NCI-H82 (cell line): Measurements from ENCODE around the gene SLC1A2.
A peak's percentile ranks its signal among the peaks of the same experiment; 100 is the strongest.

Experiments
- DNase-seq: peaks from one replicate; lab custom pipeline; 2025; lab: John Stamatoyannopoulos, UW

The SLC1A2 gene

DNA sequence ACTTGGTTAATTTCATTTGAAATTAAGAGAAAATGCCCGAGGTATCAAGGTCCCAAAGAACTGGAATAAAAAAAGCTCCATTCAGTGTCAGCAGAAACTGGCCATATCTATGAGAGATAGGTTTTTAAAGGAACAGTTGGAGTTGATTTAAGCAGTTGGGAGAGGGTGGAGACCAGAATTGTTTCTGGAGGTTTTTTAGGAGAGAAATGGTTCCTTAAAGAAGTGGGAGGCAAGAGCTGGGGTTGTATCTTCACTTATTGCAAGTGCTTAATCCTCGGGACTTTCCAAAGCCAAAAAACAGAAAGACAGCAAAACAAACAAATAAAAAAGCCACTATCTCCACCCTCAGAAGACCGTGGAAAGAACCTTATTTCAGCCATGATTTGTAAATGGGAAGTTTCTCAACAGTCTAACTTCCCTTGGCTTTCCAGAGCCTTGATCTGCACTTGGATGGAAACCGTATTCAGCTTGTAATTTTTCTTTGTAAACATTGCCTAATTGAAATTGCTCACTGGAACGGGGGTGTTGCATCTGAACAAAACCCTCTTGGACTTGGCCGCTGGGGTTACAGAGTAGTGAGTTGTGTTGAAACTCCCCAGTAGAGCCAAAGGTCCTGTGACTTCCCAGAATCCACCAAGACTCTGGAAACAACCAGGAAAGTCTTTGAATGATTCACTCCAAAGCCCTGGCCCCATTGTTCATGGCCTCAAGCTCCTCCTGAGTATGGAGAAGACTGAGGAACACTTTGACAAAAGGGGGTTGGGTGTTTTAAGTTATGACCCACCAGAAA, 115.6 kb downstream of the SLC1A2 start:
- no peak for DNase-seq

DNA sequence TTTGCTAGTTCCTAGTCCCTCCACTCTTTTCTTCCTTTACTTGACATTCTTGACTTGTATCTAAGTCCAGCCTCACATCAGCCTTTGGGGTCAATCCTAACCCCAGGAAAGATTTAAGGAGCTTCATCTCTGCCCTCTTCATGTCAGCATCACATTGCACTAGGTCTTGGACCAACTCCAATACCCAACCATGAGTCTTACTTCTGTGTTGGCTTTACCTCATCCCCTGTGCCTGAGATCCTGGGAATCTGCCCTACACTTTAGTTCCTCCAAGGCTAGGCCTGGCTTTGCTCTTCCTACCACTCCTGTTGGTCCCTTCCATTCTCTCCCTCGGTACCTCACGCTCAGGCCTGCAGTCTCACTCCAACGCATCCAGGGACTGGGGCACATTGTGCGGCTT, 117.0 kb downstream of the SLC1A2 start:
- no peak for DNase-seq

DNA sequence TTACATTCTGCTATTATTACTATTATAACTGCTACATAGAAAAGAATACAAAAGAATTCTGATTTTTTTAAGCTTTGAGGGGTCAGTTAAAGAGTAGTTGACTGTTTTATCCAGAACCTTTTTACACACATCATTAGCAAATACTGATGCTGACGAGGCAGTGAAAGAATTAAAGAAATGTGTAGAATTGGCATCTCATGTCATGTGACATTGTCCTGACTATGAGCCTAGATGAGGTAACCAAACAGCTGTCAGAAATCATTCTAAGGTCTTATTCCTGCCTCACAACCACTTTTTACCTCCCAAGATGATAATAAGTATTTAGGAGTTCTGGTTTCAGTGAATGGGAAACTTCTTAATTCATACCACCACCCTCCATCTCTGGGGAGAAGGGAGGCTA, 121.0 kb downstream of the SLC1A2 start:
- no peak for DNase-seq

DNA sequence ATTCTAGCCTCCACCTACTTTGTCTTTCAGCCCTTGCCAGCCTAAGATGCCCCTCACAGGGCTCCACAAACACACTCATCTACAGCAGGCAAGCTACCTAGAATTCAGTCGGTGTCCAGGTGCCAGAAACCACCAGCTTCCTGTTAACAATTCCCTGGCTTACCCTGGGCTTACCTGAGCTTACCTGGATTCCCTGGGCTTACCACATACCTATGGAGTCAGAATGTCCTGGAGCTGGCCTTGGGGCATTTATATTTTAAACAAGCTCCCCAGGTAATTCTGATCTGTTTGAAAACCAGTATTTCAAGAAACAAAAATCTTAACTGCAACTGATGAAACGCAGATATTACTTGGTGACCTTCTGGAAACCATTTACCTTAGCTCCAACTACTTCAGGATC, 123.6 kb downstream of the SLC1A2 start:
- no peak for DNase-seq

DNA sequence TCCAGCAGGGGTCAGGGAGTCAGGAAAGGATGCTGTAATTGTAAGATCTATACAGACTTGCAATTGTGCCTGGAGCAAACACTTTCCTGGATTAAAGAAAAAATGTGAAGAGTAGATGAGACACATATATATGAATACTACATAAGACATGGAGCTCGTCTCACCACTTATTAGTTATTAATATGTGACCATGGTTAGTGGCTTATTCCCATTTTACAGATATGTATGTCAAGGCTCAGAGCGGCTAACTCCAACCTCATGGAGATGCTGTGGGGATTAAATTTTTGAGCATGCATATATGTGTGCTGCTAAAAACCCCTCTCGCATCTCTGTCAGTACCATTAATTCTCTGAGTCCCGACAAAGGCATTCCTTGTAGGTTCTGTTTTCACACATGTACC, 125.7 kb downstream of the SLC1A2 start:
- no peak for DNase-seq

DNA sequence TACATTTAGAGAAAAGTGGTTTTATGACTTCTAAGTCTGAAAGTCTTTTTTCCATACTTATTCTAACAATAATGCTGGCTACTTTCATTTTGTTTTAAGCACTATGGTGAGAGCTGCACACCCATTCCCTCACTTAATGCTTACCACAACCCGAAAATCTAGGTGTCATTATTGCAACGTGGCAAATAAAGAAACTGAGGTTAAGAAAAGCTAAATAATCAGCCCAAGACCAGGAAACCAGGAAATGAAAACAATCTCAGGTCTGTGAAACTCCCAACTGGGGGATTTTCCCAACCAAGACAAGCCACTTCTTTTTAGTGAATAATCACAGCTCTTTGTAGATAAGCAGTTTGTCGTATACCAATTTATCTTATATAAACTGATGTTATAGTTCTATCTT, 126.3 kb downstream of the SLC1A2 start:
- no peak for DNase-seq

DNA sequence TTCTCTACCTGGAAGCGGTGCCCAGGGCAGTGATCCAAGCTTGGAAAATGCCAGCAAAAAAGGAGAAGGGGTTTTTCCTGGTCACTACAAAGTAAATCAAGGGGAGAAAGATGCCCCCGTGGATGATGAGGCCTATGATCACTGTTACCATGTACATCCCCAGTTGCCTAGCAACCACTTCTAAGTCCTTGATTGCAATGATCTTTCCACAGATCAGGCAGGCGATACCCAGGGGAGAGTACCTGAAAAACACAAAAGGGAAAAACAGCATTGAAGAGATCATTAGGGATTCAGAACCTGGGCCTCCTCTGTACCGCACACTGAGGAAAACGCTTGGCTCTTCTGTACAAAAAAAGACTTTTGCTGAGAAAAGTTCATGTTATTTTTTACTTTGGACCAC, 127.1 kb downstream of the SLC1A2 start:
- peak; percentile 29 for DNase-seq

DNA sequence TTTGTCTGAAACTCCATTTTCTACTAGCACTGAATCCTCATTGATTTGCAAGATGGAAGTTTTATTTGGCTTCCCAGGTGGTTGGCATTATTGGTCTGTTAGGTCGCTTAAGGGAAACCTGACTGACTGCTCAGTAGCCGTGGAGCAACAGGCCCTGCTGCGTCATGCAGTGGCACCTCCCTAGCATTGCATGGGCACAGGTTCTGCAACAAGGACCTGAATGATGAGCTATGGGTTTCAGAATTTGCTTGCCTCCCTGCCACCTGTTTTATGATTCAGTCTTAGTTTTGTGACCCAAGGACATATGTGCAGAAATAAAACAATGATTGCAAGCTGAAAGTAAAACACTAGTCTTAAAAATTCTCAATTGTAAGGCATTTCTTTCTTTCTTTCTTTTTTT, 128.5 kb downstream of the SLC1A2 start:
- no peak for DNase-seq

DNA sequence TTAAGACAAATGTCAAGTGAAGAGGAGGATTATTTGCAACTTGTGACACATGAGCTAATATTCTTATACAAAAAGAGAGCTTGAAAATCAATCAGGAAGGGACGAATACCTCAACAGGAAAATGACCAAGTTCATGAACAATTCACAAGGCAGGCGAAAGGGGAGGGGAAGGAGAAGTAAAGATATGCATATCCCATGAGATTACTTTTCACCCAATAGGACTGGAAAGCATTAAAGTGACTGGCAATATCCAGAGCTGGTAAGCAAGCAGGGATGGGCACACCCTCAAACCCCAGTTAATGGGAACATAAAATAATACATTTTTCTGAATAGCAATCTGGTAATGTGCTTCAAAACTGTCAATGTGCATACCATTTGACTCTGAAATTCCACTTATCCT, 129.5 kb downstream of the SLC1A2 start:
- DNase-seq = no peak

DNA sequence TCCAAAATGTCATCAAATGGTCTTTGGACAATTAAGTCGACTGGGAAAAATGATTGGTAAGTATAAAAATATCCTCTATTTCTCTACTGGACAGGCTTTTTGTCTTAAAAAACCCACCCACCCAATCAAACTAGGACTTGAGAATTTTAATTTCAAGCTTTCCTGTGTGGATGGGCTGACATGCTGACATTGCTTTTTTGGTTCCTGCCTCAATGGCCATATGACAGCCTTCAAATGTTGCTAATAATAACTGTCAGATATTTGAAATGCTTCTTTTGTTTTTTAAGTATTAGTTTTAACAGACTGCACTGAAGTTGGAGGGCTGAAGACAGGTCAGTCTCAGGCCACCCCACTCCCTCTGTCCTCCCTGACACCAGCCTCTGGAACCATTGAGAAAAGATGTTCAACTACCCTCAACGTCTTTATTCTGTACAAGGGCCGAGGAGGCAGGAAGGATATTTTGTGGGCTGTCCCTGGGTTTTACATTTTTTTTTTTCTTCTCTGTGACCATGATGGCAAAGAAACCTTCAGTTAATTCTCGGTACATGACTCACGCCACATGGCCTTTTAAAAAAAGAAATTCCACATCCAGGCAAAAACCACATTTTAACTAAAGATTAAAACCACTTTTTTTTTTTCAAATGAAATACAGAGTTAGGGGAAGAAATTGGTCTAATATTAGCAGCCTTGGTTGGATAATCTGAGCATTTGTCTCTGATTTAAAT, 130.4 kb downstream of the SLC1A2 start:
- no peak for DNase-seq

DNA sequence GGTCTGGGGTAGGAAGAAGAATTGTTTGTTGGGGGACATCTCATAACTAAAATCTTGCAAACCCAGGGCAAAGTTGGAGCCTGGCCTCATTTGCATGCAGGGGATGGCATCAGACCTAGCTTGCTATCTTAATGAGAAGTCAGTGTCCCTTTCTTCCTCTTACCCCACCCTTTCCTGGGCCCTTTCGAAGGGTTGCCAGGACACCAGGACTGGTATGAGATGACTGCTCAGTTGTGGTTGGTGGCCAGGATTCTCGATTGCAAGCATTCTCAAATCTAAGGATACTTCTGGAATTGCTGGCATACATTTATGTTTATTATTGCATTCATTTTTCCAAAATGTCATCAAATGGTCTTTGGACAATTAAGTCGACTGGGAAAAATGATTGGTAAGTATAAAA, 131.0 kb downstream of the SLC1A2 start:
- DNase-seq = no peak

DNA sequence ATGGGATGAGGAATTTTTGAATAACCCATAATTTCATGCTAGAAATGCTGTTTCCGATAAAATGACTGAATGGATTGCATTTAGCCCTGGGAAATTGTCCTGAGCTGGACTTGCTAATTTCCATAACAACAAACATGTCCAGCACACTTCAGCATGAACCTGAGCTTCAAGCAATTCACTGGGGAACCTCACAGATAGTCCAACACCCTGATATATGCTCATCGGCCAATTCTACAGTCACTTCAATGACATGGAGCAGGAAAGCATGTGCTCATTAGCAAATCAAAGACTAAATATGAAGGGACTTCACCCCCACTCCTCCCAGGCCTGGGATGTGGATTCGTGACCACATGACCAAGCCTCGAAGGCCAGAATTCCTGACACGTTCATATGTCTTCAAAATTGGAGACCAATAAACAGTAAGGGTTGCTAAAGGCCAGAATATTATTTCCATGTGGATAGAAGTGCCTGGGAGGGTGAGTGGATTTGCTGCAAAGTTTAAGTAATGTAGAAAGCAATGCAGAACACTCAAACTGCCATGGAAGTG, 131.9 kb downstream of the SLC1A2 start:
- no peak for DNase-seq

DNA sequence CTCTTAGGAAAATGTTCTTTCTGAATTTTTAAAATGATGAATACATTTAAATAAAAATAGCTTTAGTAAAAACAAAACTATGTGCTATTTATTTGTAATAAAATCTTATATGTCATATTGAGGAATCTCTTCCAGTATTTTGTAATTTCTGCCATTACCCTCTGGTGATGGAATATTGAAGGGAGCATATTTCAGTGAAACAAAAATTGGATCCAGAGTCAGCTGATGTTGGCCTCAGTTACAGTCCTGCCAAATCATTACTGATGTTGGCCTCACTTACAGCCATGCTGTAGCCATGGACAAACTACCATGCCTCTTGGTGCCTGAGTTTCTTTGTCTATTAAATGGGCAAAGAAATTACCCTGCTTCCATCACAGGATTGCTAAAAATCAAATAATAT, 133.2 kb downstream of the SLC1A2 start:
- DNase-seq = no peak

DNA sequence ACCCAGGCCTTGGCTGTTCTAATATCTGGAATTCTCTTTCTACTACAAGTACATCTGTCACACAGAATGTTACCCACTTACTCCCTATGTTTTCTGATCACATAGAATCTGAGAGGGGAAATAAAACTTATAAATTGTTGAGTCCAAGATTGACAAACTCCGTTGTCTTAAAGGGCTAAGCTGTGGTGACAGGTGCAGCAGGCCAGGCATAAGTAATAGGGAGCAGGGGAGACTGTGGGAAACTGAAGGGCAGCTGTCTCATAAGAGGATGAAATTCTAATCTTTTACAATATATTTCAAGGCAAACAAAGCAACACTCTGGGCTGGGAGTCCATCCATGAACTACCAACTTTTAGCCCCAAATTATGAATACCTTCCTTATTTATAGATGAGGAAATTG, 133.9 kb downstream of the SLC1A2 start:
- no peak for DNase-seq

DNA sequence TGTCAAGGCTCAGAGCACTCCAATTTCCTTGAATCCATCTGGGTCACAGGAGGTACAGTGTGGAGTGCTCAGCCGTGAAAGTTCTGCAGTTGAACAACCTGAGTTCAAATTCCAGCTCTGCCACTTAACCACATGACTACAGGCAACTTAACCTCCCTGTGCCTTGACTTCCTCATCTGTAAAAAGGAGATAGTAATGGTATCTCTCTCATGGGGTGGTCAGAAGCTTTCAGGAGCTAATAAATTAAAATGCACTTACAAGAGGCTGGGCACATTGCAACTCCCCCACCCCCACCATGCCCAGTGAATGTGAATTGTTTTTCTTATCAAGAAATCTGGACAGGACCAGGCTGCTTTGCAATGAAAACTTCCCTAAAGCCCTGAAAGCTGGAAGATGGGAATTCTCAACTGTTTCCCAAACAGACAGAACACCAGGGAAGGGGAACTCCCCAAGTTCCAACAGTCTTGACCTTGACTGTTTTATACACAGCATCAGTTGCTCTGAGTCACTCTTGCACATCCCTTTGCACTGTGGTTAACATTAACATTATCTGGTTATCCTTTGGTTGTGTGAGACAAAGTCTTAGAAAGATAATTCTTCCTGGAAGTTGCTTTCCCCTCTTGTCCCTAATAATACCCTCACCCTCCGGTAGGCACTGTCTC, 137.0 kb downstream of the SLC1A2 start:
- no peak for DNase-seq

DNA sequence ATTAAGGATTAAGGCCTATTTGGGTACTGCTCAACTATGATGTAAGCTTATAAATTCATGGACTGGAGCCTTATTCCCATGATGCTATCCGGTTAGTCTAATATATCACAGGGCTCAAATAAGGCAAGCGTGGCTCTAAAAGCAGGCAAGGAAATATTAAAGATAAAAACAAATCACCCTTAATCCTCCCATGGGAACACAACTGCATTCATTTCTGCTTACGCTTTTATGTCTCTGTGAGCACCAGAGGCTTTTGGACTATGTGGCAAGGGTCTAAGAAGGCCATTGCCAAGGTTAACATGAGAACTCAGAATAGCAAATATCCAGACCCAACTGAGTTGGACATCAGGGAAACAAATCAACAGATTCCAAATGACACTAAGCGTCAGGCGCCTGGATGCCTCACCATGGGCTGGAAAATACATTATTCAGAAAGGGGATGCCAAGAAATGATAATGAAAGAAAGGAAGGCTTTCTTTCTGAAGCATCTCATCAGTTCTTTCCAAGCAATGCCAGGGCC, 138.1 kb downstream of the SLC1A2 start:
- no peak for DNase-seq

DNA sequence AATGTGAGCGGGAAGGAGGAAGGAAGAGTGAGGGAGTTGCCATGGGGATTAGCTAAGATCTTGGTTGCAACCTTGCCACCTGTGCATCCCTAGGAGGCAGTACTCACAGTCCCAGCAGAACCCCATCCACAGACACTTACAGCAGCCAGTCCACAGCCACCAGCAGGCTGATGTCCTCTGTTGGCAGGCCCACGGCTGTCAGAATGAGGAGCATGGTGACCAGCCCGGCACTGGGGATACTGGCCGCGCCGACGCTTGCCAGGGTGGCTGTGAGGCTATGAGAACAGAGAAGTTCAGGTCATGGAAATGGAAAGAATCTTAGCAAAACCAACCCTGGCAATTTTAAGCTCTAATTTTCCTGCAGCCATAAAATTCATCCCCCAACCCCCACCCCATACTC, 138.6 kb downstream of the SLC1A2 start:
- no peak for DNase-seq

DNA sequence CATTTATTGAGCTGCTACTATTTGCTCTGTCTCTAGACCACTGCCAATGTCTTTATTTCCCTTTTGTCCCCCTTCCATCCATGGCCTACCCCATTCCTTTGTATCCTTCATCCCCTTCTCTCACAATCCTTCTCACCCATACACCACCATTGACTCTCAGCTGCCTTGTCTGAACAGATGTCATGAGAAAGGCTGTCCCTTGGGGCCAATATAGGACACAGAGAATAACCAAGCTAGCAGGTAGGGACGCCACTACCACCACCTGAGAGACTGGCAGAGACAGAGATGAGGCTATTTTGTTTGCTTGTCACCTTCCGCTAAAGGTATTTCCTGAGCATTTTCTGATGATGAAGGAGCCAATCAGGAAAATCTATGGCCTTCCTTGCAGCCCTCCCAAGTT, 141.5 kb downstream of the SLC1A2 start:
- DNase-seq = no peak

DNA sequence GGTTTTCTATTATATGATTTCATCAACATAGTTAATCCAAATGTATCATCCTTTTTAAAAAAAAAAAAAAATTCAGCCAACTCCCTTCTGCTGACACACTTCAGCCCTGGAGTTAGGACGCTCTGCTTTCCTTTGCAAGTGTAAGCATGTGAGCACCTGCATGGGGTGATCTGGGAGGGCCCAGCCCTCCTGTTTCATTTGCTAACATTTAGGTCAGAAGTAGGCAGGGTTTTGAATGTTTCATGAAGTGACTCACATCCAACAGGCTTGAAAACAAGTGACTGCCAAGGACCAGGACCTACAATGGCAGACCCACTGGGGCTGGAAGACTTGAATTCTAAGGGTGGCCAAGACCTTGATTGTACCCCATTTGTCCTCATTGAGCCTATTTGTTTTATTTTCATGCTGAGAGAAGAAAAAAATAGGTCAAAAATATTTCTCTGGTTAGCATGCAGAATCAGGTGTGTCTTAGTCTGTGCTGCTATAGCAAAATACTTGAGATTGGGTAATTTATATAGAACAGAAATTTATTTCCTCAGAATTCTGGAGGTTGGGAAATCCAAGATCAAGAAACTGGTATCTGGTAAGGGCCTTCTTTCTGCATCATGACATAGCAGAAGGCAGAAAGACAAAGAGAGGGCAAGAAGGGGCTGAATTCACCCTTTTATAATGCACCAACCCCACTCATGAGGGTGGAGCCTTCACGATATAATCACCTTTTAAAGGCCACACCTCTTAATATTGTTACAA, 142.8 kb downstream of the SLC1A2 start:
- no peak for DNase-seq

DNA sequence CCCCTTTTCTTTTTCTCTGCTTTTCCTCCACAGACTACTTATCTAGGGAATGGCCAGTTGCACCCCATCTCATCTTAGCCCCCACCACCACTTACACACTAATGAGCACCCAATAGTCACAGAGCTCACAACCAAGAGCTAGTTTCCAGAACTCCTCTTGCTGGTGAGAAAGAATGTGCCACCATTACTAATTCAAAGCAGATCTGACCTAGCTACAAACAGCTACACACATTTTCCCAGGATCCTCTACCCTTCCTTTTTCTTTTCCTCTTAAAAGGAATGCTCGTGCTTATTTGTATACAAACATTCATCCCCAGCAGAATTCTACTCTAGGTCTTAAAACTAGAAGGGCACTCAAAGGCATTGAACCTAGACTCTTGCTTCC, 143.6 kb downstream of the SLC1A2 start:
- no peak for DNase-seq

DNA sequence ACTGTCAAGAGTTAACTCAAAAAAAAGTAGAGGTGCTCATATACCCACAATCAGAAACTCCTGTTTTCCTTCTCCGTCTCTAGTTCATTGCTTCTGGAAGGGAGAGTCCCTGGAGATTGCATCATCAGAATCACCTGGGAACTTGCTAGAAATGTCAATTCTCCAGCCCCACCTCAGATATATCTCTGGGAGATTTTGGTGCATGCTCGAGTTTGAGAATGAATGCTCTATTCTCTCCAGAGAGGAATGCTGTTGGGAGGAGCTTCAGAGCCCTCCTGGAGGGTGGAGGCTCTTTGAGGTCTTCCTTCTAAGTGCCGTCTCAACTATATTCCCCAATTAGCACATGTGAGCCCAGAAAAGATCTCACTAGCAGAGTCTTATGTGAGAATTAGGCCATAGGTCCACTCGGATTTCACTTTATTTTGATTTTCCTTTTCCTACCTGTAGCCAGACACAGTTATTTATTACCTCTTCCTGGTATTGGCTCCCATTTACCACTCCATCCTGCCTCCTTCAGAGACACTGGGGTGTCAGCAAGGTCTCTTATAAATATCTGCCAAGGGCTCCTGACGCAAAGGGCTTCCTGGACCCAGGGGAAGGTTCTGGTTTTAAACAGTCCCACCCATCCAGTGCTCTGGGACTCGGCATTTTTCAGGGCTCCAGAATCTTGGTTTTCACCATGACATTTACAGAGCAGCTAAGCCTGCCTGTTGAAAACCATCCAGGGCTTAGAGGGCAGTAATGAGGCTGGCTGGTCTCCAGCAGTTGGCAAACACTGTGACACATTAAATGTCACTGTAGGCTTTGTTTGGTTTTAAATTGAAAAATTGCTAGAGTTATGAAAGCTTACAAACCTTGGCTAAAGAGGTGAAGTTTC, 144.2 kb downstream of the SLC1A2 start:
- DNase-seq = no peak
